Measurements from ENCODE around the gene PAPPA2.

Gene PAPPA2

GRCh38 chr1:176575991-176576390, 113.0 kb downstream of the PAPPA2 start:
- TF ChIP-seq CTCF (IDR thresholded peaks at IDR 0.05; ENCODE audit: insufficient read depth, missing control alignments), result no peak
- DNase-seq (ENCODE audit: insufficient read length, low spot score) (no peak), FAIRE-seq (peak; percentile 53)

DNA sequence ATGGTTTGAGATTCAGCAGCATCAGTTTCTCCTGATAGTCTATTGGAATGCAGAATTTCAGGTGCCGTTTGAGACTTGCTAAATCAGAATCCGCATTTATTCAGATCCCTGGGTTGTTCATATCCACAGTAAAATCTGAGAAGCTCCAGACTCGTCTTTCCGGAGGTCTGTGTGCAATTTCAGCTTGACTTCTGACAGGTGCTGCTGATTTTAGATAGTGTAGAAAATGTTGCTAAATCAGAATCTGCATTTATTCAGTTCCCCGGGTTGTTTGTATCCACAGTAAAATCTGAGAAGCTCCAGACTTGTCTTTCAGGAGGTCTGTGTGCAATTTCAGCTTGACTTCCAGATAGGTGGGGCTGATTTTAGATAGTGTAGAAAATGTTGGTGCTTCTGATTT, 113.7 kb downstream of the PAPPA2 start:
- no peak for FAIRE-seq
- no peak for TF ChIP-seq CTCF (IDR thresholded peaks at IDR 0.05; ENCODE audit: insufficient read depth, missing control alignments)

GRCh38 chr1:176577646-176578197, 114.7 kb downstream of the PAPPA2 start:
- DNase-seq (ENCODE audit: insufficient read length, low spot score), result no peak
- no peak for TF ChIP-seq CTCF (IDR thresholded peaks at IDR 0.05; ENCODE audit: insufficient read depth, missing control alignments)
- FAIRE-seq, result no peak

More for the DNA sequence above, 113.7 kb downstream of the PAPPA2 start:
- no peak for DNase-seq (ENCODE audit: insufficient read length, low spot score)

DNA sequence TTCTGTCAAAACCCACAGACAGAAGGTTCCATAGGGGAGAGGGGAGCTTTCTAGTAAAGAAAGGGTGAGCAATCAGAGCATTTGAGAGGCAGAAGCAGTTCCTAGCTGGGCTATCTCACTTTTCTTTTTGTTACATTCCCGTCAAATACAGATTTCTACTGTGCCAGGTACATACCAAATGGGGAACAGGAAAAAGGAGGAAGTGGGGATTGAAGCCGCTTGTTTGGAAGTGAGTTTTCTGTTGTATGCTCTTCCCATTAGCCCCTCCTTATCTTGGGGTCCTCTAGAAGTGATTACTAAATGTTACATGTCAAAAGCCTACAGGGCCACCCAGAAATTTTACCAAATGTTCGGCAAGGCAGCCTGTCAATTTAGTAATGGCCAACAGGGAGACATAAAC, 116.1 kb downstream of the PAPPA2 start:
- FAIRE-seq, result no peak
- DNase-seq (ENCODE audit: insufficient read length, low spot score), result no peak
- TF ChIP-seq CTCF (IDR thresholded peaks at IDR 0.05; ENCODE audit: insufficient read depth, missing control alignments), result no peak

DNA sequence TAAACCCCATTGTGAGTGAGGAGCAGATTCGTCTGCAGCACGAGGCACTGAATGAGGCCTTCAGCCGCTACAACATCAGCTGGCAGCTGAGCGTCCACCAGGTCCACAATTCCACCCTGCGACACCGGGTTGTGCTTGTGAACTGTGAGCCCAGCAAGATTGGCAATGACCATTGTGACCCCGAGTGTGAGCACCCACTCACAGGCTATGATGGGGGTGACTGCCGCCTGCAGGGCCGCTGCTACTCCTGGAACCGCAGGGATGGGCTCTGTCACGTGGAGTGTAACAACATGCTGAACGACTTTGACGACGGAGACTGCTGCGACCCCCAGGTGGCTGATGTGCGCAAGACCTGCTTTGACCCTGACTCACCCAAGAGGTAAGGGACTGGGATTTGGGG, 132.2 kb downstream of the PAPPA2 start:
- no peak for FAIRE-seq
- no peak for DNase-seq (ENCODE audit: insufficient read length, low spot score)
- no peak for TF ChIP-seq CTCF (IDR thresholded peaks at IDR 0.05; ENCODE audit: insufficient read depth, missing control alignments)

- TF ChIP-seq CTCF (IDR thresholded peaks at IDR 0.05; ENCODE audit: insufficient read depth, missing control alignments), result no peak
- no peak for DNase-seq (ENCODE audit: insufficient read length, low spot score)
These were observed 138.4 kb downstream of the PAPPA2 start for GRCh38 chr1:176601348-176601747.

GRCh38 chr1:176602388-176603004, 139.5 kb downstream of the PAPPA2 start:
- FAIRE-seq (peak; percentile 64), DNase-seq (ENCODE audit: insufficient read length, low spot score) (no peak)
- no peak for TF ChIP-seq CTCF (IDR thresholded peaks at IDR 0.05; ENCODE audit: insufficient read depth, missing control alignments)

More at GRCh38 chr1:176601348-176601747, 138.4 kb downstream of the PAPPA2 start:
- FAIRE-seq, result no peak

Data from D721Med (cell line).